HCT116 (cell line): ENCODE measurements around the gene TSSK2. TPM values are rescaled to one million over a fixed set of nuclear protein-coding genes. Genes with fewer than 3 reads are reported as not detected.

Experiments used
- ATAC-seq: fragments of 200-7000 bp; cut with Tn5 transposase; 2 replicates; pipeline ENCODE4 v1.9.1; 2020; ENCODE audit warnings: mild to moderate bottlenecking, moderate library complexity
- BruUV-seq: library from RNA; stranded (reverse); fragments of 400-500 nt; replicated peaks from 2 replicates; lab custom pipeline; 2021; lab: Mats Ljungman, UMichigan
- CTCF ChIA-PET: fragments of 300-600 bp; sonication (Branson Sonifier 250); formaldehyde crosslinking; loops from one replicate; lab custom pipeline; 2021; ENCODE audit warnings: antibody characterized with exemption; lab: Charles Lee
- POLR2A ChIA-PET: fragments of 300-600, 350-600 bp; sonication (Branson Sonifier 250); formaldehyde crosslinking; loops from one replicate; lab custom pipeline; 2021; ENCODE audit warnings: antibody characterized with exemption; lab: Charles Lee
- RAD21 ChIA-PET, 2 experiments: fragments of 300-600 bp; sonication (Branson Sonifier 250); formaldehyde crosslinking; loops; one replicate each; lab custom pipeline; 2023; ENCODE audit warnings: low total read pairs in 2 of 2; ENCODE audit not compliant: uncharacterized antibody in 2 of 2, unreplicated experiment in 2 of 2, low non-redundant PET in 1 of 2; lab: Charles Lee
- DNase-seq: peaks from one replicate; pipeline ENCODE4 v3.0.0-alpha.2; 2010; ENCODE audit warnings: low read depth, low spot score
- H2AFZ ChIP-seq: fragments of 200-600 bp; shearing (Covaris generic), sonication (generic); 2 replicates; pipeline ENCODE4 v1.6.1; 2017; ENCODE audit warnings: low read depth, mixed run types, mixed read lengths, antibody characterized with exemption, low read length; ENCODE audit not compliant: poor library complexity, severe bottlenecking
- H3K27ac ChIP-seq: 2 replicates; pipeline ENCODE4 v1.5.1; 2012; ENCODE audit warnings: low read depth, low read length
- H3K27me3 ChIP-seq: fragments of 200-600 bp; sonication (generic); 2 replicates; pipeline ENCODE4 v1.6.1; 2016; ENCODE audit warnings: mixed run types, low read length, mixed read lengths; ENCODE audit not compliant: insufficient read depth
- H3K36me3 ChIP-seq, 2 experiments: fragments of 200-500 bp in 1 of 2; fragments of 200-600 bp in 1 of 2; sonication (Bioruptor generic) in 1 of 2; sonication (generic) in 1 of 2; 2 replicates each; pipeline versions ENCODE4 v1.5.1 to v1.6.1; 2014 to 2016; ENCODE audit warnings: low read length in 2 of 2, inconsistent platforms in 1 of 2, mixed read lengths in 1 of 2, mixed run types in 1 of 2; ENCODE audit not compliant: insufficient read depth in 2 of 2, control insufficient read depth in 1 of 2
- H3K4me1 ChIP-seq, 2 experiments: fragments of 200-600 bp in 1 of 2; sonication (generic) in 1 of 2; 2 replicates each; pipeline versions ENCODE4 v1.5.1 to v1.6.1; 2012 to 2017; ENCODE audit warnings: low read length in 2 of 2, inconsistent platforms in 1 of 2, mild to moderate bottlenecking in 1 of 2, mixed read lengths in 1 of 2, mixed run types in 1 of 2, moderate library complexity in 1 of 2; ENCODE audit not compliant: insufficient read depth in 2 of 2, control insufficient read depth in 1 of 2
- H3K4me2 ChIP-seq: fragments of 200-600 bp; sonication (generic); 2 replicates; pipeline ENCODE4 v1.6.1; 2017; ENCODE audit warnings: mixed run types, low read length, mixed read lengths
- H3K4me3 ChIP-seq, 2 experiments: fragments of 200-600 bp in 1 of 2; sonication (generic) in 1 of 2; replicated peaks in 1 of 2; 2 replicates each; pipeline ENCODE4 v1.5.1; 2011 to 2016; ENCODE audit warnings: low read length in 2 of 2, control low read depth in 1 of 2, low read depth in 1 of 2, mild to moderate bottlenecking in 1 of 2, mixed read lengths in 1 of 2, mixed run types in 1 of 2
- H3K79me2 ChIP-seq: fragments of 200-600 bp; sonication (generic); 2 replicates; pipeline ENCODE4 v1.6.1; 2017; ENCODE audit warnings: mild to moderate bottlenecking, mixed run types, low read length, moderate library complexity, mixed read lengths; ENCODE audit not compliant: insufficient read depth
- H3K9ac ChIP-seq: fragments of 200-600 bp; sonication (generic); 2 replicates; pipeline ENCODE4 v1.6.1; 2016; ENCODE audit warnings: low read length, mixed read lengths
- H3K9me2 ChIP-seq: fragments of 200-600 bp; sonication (generic), shearing (Covaris generic); 2 replicates; pipeline ENCODE4 v1.6.1; 2017; ENCODE audit warnings: mixed run types, mild to moderate bottlenecking, moderate library complexity; ENCODE audit not compliant: insufficient read depth
- H3K9me3 ChIP-seq, 2 experiments: fragments of 200-500 bp in 1 of 2; fragments of 200-600 bp in 1 of 2; sonication (Bioruptor generic) in 1 of 2; sonication (generic) in 1 of 2; 2 replicates each; pipeline ENCODE4 v1.6.1; 2014 to 2017; ENCODE audit warnings: low read length in 2 of 2, mixed read lengths in 2 of 2, inconsistent platforms in 1 of 2, low read depth in 1 of 2, mild to moderate bottlenecking in 1 of 2, mixed run types in 1 of 2, moderate library complexity in 1 of 2; ENCODE audit not compliant: control insufficient read depth in 1 of 2, insufficient read depth in 1 of 2
- H4K20me1 ChIP-seq: fragments of 200-600 bp; sonication (generic), shearing (Covaris generic); 2 replicates; pipeline ENCODE4 v1.6.1; 2017; ENCODE audit warnings: mixed run types, mild to moderate bottlenecking, moderate library complexity; ENCODE audit not compliant: insufficient read depth
- POLR2A ChIP-seq: IDR thresholded peaks from 2 replicates; pipeline ENCODE4 v1.7.0; 2011; ENCODE audit warnings: borderline replicate concordance; ENCODE audit not compliant: insufficient read depth, insufficient read length; ENCODE audit errors: extremely low read depth
- POLR2AphosphoS5 ChIP-seq: IDR thresholded peaks from 2 replicates; pipeline ENCODE4 v1.6.1; 2011; ENCODE audit warnings: mild to moderate bottlenecking, low read depth, low read length, moderate library complexity
- SP1 ChIP-seq: IDR thresholded peaks from 2 replicates; pipeline ENCODE4 v1.6.1; 2012; ENCODE audit warnings: low read depth
- SRF ChIP-seq: IDR thresholded peaks from 2 replicates; pipeline ENCODE4 v1.6.1; 2012; ENCODE audit warnings: low read depth
- TCF7L2 ChIP-seq: IDR thresholded peaks from 2 replicates; pipeline ENCODE4 v1.7.0; 2011; ENCODE audit warnings: borderline replicate concordance, inconsistent platforms; ENCODE audit not compliant: insufficient read depth, insufficient read length; ENCODE audit errors: extremely low read depth
- YY1 ChIP-seq: IDR thresholded peaks from 2 replicates; pipeline ENCODE4 v1.6.1; 2011; ENCODE audit warnings: low read length, low read depth, moderate library complexity, mild to moderate bottlenecking; ENCODE audit not compliant: insufficient replicate concordance; ENCODE audit errors: extremely low read depth
- ZFX ChIP-seq: fragments of 450-650 bp; IDR thresholded peaks from 2 replicates; pipeline ENCODE4 v1.6.1; 2017
- intact Hi-C: fragments of 100-400 bp; cut with micrococcal nuclease; formaldehyde crosslinking; loops from 2 replicates; pipeline ENCODE4 v1.10.0; 2022
- total RNA-seq: library from RNA; stranded (reverse); gene quantifications from one replicate; pipeline ENCODE4 v1.2.1, GENCODE V29; 2021; ENCODE audit not compliant: unreplicated experiment

Gene TSSK2
- total RNA-seq, 1 experiment from 2014 or later = not detected

- Histone ChIP-seq H3K27me3 (no peaks in the 10 kb centered on the region), H2AFZ (peak within 1 kb of the TSS; percentile 41), H3K36me3 (0 out of 4 replicates have a peak, but pooled peaks cover 0 to 4% of the 10 kb centered on the region in 2 experiments), H3K4me1 (peaks cover 10 to 23% of the 10 kb centered on the region in 2 experiments), H3K9ac (peak within 1 kb of the TSS; percentile 90), H3K79me2 (peaks cover 49% of the 10 kb centered on the region), H3K4me2 (peak within 1 kb of the TSS; percentile 79), H3K9me3 (no peaks in the 10 kb centered on the region), H4K20me1 (no peaks in the 10 kb centered on the region), H3K9me2 (no peaks in the 10 kb centered on the region), H3K27ac (peak within 1 kb of the TSS; percentile 76), H3K4me3 (peak within 1 kb of the TSS; percentile 86 to 95)
- intact Hi-C loops = loop anchor here (5.0 kb wide), 1 partner anchor 355 kb away; the partner anchor contains the start of genes CDC45 and UFD1
- ChIA-PET RAD21 (no interaction called here), CTCF (interaction anchor here (0.6 to 1.4 kb wide), 2 partner anchors 22 to 507 kb away, joined by 3 read pairs; partner anchors contain the start of gene ESS2), POLR2A (interaction anchor here (1.5 to 1.7 kb wide), 2 partner anchors 12 to 22 kb away, joined by 5 to 6 read pairs; partner anchors contain the start of gene ESS2)
- ATAC-seq (peak; percentile 96), DNase-seq (peak; percentile 89)
- BruUV-seq = no TSS peak
- TF ChIP-seq POLR2A = peak; percentile 37
- TF ChIP-seq YY1 = peak; percentile 92
- no peak for TF ChIP-seq SRF
- TF ChIP-seq TCF7L2 = no peak
- TF ChIP-seq SP1 = 0 out of 2 replicates have a peak, but pooled peaks have one; percentile 45
- peak; percentile 25; the same call in 1 of the 2 replicates for TF ChIP-seq ZFX
- peak; percentile 84 for TF ChIP-seq POLR2AphosphoS5
These were observed 8.9 kb upstream of the TSSK2 start, which contains the start of gene DGCR2 for GRCh38 chr22:19122143-19122751. TSS of gene DGCR2 (minus strand) at chr22:19122412. CDS start at chr22:19122206, 206 bp downstream.
